ENCODE results near the gene PARP3. TPM values are rescaled to one million over a fixed set of nuclear protein-coding genes. Genes with fewer than 3 reads are reported as not detected.

PARP3 gene
- total and polyA plus RNA-seq, 9 of the 15 experiments (the other 6 are each of a cell fraction or from before 2014, with no cell fraction given): 0.46 to 6.6 (median 4.5) TPM

DNA sequence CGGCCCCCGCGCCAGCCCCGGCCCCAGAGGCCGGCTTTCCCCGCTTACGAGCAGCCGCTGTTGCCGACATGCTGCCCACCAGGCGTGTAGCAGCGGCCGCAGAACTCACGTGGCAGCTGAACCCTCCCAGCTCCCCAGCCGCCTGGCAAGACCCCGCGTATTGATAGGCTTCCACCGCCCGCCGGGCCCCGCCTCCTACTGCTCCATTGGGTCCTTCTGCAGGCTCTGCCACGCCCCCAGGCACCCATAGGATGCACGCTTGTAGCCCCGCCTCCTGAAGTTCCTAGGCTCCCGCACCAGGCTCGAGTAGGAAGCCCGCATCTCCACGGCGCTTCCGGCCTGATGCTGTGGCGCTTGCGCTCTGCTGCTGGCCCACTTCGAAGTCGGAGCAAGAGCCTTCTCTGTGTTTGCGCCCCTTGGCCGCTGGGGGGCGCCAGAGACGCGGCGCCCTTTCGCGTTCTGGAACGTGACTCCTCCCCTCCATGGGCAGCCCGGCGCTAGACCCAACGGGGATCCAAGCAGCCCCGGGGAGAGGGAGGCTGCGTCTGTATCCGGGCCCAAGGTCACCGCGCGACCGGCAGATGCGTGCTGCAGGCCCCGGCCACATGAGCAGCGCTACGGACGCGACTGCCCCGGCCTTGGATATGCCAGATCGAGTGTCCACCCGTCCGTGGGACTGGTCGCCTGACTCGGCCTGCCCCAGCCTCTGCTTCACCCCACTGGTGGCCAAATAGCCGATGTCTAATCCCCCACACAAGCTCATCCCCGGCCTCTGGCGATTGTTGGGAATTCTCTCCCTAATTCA lies at the start of gene PARP3, which contains the start of gene RRP9 (continued):
- TF ChIP-seq, protein P1, sequence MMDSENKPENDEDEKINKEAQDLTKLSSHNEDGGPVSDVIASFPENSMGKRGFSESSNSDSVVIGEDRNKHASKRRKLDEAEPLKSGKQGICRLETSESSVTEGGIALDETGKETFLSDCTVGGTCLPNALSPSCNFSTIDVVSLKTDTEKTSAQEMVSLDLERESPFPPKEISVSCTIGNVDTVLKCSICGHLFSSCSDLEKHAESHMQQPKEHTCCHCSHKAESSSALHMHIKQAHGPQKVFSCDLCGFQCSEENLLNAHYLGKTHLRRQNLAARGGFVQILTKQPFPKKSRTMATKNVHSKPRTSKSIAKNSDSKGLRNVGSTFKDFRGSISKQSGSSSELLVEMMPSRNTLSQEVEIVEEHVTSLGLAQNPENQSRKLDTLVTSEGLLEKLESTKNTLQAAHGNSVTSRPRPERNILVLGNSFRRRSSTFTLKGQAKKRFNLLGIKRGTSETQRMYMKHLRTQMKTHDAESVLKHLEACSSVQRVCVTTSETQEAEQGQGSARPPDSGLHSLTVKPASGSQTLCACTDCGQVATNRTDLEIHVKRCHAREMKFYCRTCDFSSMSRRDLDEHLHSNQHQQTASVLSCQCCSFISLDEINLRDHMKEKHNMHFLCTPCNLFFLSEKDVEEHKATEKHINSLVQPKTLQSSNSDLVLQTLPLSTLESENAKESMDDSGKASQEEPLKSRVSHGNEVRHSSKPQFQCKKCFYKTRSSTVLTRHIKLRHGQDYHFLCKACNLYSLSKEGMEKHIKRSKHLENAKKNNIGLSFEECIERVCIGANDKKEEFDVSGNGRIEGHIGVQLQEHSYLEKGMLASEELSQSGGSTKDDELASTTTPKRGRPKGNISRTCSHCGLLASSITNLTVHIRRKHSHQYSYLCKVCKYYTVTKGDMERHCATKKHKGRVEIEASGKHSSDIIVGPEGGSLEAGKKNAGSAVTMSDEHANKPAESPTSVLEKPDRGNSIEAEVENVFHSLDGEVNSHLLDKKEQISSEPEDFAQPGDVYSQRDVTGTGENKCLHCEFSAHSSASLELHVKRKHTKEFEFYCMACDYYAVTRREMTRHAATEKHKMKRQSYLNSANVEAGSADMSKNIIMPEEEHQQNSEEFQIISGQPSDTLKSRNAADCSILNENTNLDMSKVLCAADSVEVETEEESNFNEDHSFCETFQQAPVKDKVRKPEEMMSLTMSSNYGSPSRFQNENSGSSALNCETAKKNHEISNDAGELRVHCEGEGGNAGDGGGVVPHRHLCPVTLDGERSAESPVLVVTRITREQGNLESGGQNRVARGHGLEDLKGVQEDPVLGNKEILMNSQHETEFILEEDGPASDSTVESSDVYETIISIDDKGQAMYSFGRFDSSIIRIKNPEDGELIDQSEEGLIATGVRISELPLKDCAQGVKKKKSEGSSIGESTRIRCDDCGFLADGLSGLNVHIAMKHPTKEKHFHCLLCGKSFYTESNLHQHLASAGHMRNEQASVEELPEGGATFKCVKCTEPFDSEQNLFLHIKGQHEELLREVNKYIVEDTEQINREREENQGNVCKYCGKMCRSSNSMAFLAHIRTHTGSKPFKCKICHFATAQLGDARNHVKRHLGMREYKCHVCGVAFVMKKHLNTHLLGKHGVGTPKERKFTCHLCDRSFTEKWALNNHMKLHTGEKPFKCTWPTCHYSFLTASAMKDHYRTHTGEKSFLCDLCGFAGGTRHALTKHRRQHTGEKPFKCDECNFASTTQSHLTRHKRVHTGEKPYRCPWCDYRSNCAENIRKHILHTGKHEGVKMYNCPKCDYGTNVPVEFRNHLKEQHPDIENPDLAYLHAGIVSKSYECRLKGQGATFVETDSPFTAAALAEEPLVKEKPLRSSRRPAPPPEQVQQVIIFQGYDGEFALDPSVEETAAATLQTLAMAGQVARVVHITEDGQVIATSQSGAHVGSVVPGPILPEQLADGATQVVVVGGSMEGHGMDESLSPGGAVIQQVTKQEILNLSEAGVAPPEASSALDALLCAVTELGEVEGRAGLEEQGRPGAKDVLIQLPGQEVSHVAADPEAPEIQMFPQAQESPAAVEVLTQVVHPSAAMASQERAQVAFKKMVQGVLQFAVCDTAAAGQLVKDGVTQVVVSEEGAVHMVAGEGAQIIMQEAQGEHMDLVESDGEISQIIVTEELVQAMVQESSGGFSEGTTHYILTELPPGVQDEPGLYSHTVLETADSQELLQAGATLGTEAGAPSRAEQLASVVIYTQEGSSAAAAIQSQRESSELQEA (IDR thresholded peaks at IDR 0.05; ENCODE audit: low read depth): no peak
- TF ChIP-seq, protein P2, sequence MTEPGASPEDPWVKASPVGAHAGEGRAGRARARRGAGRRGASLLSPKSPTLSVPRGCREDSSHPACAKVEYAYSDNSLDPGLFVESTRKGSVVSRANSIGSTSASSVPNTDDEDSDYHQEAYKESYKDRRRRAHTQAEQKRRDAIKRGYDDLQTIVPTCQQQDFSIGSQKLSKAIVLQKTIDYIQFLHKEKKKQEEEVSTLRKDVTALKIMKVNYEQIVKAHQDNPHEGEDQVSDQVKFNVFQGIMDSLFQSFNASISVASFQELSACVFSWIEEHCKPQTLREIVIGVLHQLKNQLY (CRISPR knock-in tag; conservative IDR thresholded peaks at IDR 0.05): no peak
- TF ChIP-seq NEUROD1 (IDR thresholded peaks at IDR 0.05; ENCODE audit: borderline replicate concordance, low read depth, low read length, partially characterized antibody): peak; percentile 73
- TF ChIP-seq CCAR2 (IDR thresholded peaks at IDR 0.05; ENCODE audit: low read depth, low read length): no peak
- no peak for TF ChIP-seq ZZZ3 (IDR thresholded peaks at IDR 0.05)
- TF ChIP-seq, protein P3, sequence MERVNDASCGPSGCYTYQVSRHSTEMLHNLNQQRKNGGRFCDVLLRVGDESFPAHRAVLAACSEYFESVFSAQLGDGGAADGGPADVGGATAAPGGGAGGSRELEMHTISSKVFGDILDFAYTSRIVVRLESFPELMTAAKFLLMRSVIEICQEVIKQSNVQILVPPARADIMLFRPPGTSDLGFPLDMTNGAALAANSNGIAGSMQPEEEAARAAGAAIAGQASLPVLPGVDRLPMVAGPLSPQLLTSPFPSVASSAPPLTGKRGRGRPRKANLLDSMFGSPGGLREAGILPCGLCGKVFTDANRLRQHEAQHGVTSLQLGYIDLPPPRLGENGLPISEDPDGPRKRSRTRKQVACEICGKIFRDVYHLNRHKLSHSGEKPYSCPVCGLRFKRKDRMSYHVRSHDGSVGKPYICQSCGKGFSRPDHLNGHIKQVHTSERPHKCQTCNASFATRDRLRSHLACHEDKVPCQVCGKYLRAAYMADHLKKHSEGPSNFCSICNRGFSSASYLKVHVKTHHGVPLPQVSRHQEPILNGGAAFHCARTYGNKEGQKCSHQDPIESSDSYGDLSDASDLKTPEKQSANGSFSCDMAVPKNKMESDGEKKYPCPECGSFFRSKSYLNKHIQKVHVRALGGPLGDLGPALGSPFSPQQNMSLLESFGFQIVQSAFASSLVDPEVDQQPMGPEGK (CRISPR knock-in tag; IDR thresholded peaks at IDR 0.05; ENCODE audit: borderline replicate concordance): no peak
- TF ChIP-seq WHSC1 (IDR thresholded peaks at IDR 0.05; ENCODE audit: low read length): no peak
- TF ChIP-seq, protein P4, sequence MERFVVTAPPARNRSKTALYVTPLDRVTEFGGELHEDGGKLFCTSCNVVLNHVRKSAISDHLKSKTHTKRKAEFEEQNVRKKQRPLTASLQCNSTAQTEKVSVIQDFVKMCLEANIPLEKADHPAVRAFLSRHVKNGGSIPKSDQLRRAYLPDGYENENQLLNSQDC (CRISPR knock-in tag; IDR thresholded peaks at IDR 0.05): no peak
- peak; percentile 65 for TF ChIP-seq C11orf30 (IDR thresholded peaks at IDR 0.05; ENCODE audit: low read depth)
- TF ChIP-seq HNRNPL (IDR thresholded peaks at IDR 0.05; ENCODE audit: low read depth, low read length): no peak
- TF ChIP-seq ZFX (CRISPR knock-in tag; IDR thresholded peaks at IDR 0.05): peak; percentile 94
- no peak for TF ChIP-seq NCOR1 (IDR thresholded peaks at IDR 0.05)
- peak; percentile 94 for TF ChIP-seq ESRRA (IDR thresholded peaks at IDR 0.05; ENCODE audit: borderline replicate concordance, low read depth)
- TF ChIP-seq PCBP2 (IDR thresholded peaks at IDR 0.05; ENCODE audit: low read depth, low read length, poor library complexity, severe bottlenecking): no peak
- TF ChIP-seq ZNF57 (CRISPR knock-in tag; IDR thresholded peaks at IDR 0.05): no peak
- no peak for TF ChIP-seq ZNF347 (CRISPR knock-in tag; IDR thresholded peaks at IDR 0.05; ENCODE audit: low read depth)
- TF ChIP-seq RHOXF2B (CRISPR knock-in tag; conservative IDR thresholded peaks at IDR 0.05): no peak
